HG02798 (cell line): ENCODE results near the gene ADAM23.

Experiments
- ATAC-seq: cut with Tn5 transposase; IDR thresholded peaks from one replicate; pipeline ENCODE4 v1.9.1; 2021; ENCODE audit warnings: mild to moderate bottlenecking; ENCODE audit not compliant: unreplicated experiment, poor library complexity

ADAM23 gene

GRCh38 chr2:206558492-206558891 is 115.2 kb downstream of the ADAM23 start:
- no peak for ATAC-seq

GRCh38 chr2:206561962-206562361 is 118.6 kb downstream of the ADAM23 start:
- peak; percentile 44 for ATAC-seq

- ATAC-seq = no peak
Measured at GRCh38 chr2:206562375-206562774, 119.0 kb downstream of the ADAM23 start.

GRCh38 chr2:206563374-206563773 is 120.0 kb downstream of the ADAM23 start:
- no peak for ATAC-seq

- ATAC-seq = no peak
Measured at GRCh38 chr2:206565666-206566065, 122.3 kb downstream of the ADAM23 start.

GRCh38 chr2:206569470-206569869 is 126.1 kb downstream of the ADAM23 start:
- no peak for ATAC-seq

GRCh38 chr2:206570199-206570598 is 126.9 kb downstream of the ADAM23 start:
- no peak for ATAC-seq

- no peak for ATAC-seq
Measured at GRCh38 chr2:206572725-206573124, 129.4 kb downstream of the ADAM23 start.

GRCh38 chr2:206573793-206574192 is 130.5 kb downstream of the ADAM23 start:
- ATAC-seq = no peak

- ATAC-seq = no peak
Measured at GRCh38 chr2:206584323-206585116, 141.2 kb downstream of the ADAM23 start.

GRCh38 chr2:206585335-206585734 is 142.0 kb downstream of the ADAM23 start:
- no peak for ATAC-seq

GRCh38 chr2:206586609-206587008 is 143.3 kb downstream of the ADAM23 start:
- no peak for ATAC-seq

GRCh38 chr2:206597717-206598218 is 154.4 kb downstream of the ADAM23 start:
- ATAC-seq = no peak

- no peak for ATAC-seq
Measured at GRCh38 chr2:206603243-206603642, 159.9 kb downstream of the ADAM23 start.

GRCh38 chr2:206610451-206610850 is 167.1 kb downstream of the ADAM23 start:
- no peak for ATAC-seq

- ATAC-seq = no peak
Measured at GRCh38 chr2:206611191-206611590, 167.9 kb downstream of the ADAM23 start.

- no peak for ATAC-seq
Measured at GRCh38 chr2:206611736-206612135, 168.4 kb downstream of the ADAM23 start.

- ATAC-seq = no peak
Measured at GRCh38 chr2:206614811-206615210, 171.5 kb downstream of the ADAM23 start.

- ATAC-seq = no peak
Measured at GRCh38 chr2:206615417-206616089, 172.2 kb downstream of the ADAM23 start.

- no peak for ATAC-seq
Measured at GRCh38 chr2:206616151-206616550, 172.8 kb downstream of the ADAM23 start.

- no peak for ATAC-seq
Measured at GRCh38 chr2:206619011-206619410, 175.7 kb downstream of the ADAM23 start.

- no peak for ATAC-seq
Measured at GRCh38 chr2:206626108-206626507, 182.8 kb downstream of the ADAM23 start.
